WTC11 (cell line): ENCODE results near the gene TCP1. TPM values are rescaled to one million over a fixed set of nuclear protein-coding genes. Genes with fewer than 3 reads are reported as not detected.

Experiments
- ARID4B ChIP-seq: sonication (generic); formaldehyde crosslinking; IDR thresholded peaks from 2 replicates; pipeline ENCODE4 v1.8.0; 2023; ENCODE audit warnings: missing genetic modification reagents, mild to moderate bottlenecking, borderline replicate concordance
- E2F5 ChIP-seq: sonication (generic); formaldehyde crosslinking; IDR thresholded peaks from 2 replicates; pipeline ENCODE4 v1.8.1; 2022; ENCODE audit warnings: mild to moderate bottlenecking, moderate library complexity, missing genetic modification reagents
- EMX1 ChIP-seq: fragments of 250-450 bp; sonication (Bioruptor Pico); IDR thresholded peaks from 2 replicates; pipeline ENCODE4 v1.8.0; 2021; ENCODE audit warnings: mild to moderate bottlenecking
- FOXP4 ChIP-seq: sonication (generic); formaldehyde crosslinking; IDR thresholded peaks from 2 replicates; pipeline ENCODE4 v1.8.0; 2022; ENCODE audit warnings: mild to moderate bottlenecking, missing genetic modification reagents
- GTF2I ChIP-seq: fragments of 250-450 bp; sonication (Bioruptor Pico); conservative IDR thresholded peaks from 2 replicates; pipeline ENCODE4 v1.4.0; 2021; ENCODE audit warnings: mild to moderate bottlenecking
- HMGXB4 ChIP-seq: sonication (generic); formaldehyde crosslinking; IDR thresholded peaks from 2 replicates; pipeline ENCODE4 v1.8.1; 2023; ENCODE audit warnings: mild to moderate bottlenecking, moderate library complexity, missing genetic modification reagents
- JAZF1 ChIP-seq: fragments of 250-450 bp; sonication (Bioruptor Pico); IDR thresholded peaks from 2 replicates; pipeline ENCODE4 v1.9.0; 2021; ENCODE audit warnings: moderate library complexity, mild to moderate bottlenecking, inconsistent platforms
- KAT7 ChIP-seq: sonication (generic); formaldehyde crosslinking; IDR thresholded peaks from 2 replicates; pipeline ENCODE4 v1.8.1; 2023; ENCODE audit warnings: missing genetic modification reagents, mild to moderate bottlenecking, borderline replicate concordance
- MXD4 ChIP-seq: fragments of 250-450 bp; sonication (Bioruptor Pico); IDR thresholded peaks from 2 replicates; pipeline ENCODE4 v1.8.0; 2021; ENCODE audit warnings: mild to moderate bottlenecking, moderate library complexity, borderline replicate concordance
- NFYB ChIP-seq: sonication (generic); formaldehyde crosslinking; conservative IDR thresholded peaks from 2 replicates; pipeline ENCODE4 v1.8.0; 2022; ENCODE audit warnings: low read depth, missing genetic modification reagents
- OVOL2 ChIP-seq: fragments of 250-450 bp; sonication (Bioruptor Pico); IDR thresholded peaks from 2 replicates; pipeline ENCODE4 v1.9.0; 2021; ENCODE audit warnings: mild to moderate bottlenecking, borderline replicate concordance
- ZNF121 ChIP-seq: sonication (generic); formaldehyde crosslinking; IDR thresholded peaks from 2 replicates; pipeline ENCODE4 v1.8.0; 2023; ENCODE audit warnings: missing genetic modification reagents
- ZNF671 ChIP-seq: fragments of 250-450 bp; sonication (Bioruptor Pico); IDR thresholded peaks from 2 replicates; pipeline ENCODE4 v1.8.0; 2021; ENCODE audit warnings: mild to moderate bottlenecking
- total RNA-seq: library from RNA; stranded (reverse); gene quantifications from 3 replicates; pipeline ENCODE4 v1.2.3, GENCODE V29; 2021
- TF ChIP-seq, protein P1 (sequence below): fragments of 250-450 bp; sonication (Bioruptor Pico); IDR thresholded peaks from 2 replicates; pipeline ENCODE4 v1.9.0; 2021; ENCODE audit warnings: mild to moderate bottlenecking, borderline replicate concordance
- TF ChIP-seq, protein P2 (sequence below): fragments of 250-450 bp; sonication (Bioruptor Pico); IDR thresholded peaks from 2 replicates; pipeline ENCODE4 v1.9.0; 2021; ENCODE audit warnings: moderate library complexity, mild to moderate bottlenecking, inconsistent platforms, borderline replicate concordance
- TF ChIP-seq, protein P3 (sequence below): sonication (generic); formaldehyde crosslinking; IDR thresholded peaks from 2 replicates; pipeline ENCODE4 v1.8.0; 2022; ENCODE audit warnings: mild to moderate bottlenecking, missing genetic modification reagents
- TF ChIP-seq, protein P4 (sequence below): fragments of 200-600 bp; IDR thresholded peaks from 2 replicates; pipeline ENCODE4 v1.8.0; 2022; ENCODE audit warnings: antibody characterized with exemption
- TF ChIP-seq, protein P5 (sequence below): sonication (generic); formaldehyde crosslinking; IDR thresholded peaks from 2 replicates; pipeline ENCODE4 v1.8.1; 2022; ENCODE audit warnings: low read depth, mild to moderate bottlenecking, moderate library complexity, missing genetic modification reagents, borderline replicate concordance

TCP1 gene
- total RNA-seq, 1 experiment from 2014 or later, result 388 TPM

DNA sequence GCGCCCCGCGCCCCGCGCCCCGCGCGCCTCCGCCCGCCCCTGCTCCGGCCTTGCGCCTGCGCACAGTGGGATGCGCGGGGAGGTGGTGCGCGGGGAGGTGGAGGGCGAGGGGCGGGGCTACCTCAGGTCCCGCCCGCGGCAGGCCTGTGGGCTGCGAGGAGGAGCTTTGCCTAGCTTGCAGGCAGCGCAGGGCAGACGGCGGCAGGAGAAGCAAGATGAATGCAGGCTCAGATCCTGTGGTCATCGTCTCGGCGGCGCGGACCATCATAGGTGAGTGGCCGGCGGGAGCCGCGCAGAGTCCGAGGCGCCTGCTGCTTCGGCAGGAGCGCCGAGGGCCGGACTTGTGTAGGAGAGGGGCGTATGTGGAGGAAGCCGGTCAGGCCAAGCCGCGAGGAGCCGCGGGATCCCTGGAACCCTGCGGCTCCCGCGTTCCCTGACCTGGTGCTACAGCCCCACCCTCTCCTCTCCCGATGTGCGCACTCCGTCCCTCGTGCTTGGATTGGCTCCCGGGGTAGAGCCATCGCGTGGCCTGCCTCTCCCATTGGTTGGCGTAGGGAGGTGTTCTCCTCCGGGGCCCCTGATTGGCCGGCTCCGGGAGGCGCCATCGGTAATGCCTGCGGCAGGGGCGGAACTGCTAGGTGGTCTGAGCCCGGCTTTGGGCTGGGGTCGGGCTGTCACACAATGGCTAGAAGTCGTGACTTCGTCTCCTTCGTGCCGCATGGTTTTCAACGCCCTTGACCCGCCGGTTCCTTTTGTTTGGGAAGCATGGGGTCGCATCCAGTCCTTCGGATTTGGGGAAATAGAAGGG is 27.3 kb downstream of the TCP1 start, which contains the start of gene ACAT2 (continued):
- TF ChIP-seq, protein P1, sequence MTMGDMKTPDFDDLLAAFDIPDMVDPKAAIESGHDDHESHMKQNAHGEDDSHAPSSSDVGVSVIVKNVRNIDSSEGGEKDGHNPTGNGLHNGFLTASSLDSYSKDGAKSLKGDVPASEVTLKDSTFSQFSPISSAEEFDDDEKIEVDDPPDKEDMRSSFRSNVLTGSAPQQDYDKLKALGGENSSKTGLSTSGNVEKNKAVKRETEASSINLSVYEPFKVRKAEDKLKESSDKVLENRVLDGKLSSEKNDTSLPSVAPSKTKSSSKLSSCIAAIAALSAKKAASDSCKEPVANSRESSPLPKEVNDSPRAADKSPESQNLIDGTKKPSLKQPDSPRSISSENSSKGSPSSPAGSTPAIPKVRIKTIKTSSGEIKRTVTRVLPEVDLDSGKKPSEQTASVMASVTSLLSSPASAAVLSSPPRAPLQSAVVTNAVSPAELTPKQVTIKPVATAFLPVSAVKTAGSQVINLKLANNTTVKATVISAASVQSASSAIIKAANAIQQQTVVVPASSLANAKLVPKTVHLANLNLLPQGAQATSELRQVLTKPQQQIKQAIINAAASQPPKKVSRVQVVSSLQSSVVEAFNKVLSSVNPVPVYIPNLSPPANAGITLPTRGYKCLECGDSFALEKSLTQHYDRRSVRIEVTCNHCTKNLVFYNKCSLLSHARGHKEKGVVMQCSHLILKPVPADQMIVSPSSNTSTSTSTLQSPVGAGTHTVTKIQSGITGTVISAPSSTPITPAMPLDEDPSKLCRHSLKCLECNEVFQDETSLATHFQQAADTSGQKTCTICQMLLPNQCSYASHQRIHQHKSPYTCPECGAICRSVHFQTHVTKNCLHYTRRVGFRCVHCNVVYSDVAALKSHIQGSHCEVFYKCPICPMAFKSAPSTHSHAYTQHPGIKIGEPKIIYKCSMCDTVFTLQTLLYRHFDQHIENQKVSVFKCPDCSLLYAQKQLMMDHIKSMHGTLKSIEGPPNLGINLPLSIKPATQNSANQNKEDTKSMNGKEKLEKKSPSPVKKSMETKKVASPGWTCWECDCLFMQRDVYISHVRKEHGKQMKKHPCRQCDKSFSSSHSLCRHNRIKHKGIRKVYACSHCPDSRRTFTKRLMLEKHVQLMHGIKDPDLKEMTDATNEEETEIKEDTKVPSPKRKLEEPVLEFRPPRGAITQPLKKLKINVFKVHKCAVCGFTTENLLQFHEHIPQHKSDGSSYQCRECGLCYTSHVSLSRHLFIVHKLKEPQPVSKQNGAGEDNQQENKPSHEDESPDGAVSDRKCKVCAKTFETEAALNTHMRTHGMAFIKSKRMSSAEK, result no peak
- TF ChIP-seq, protein P2, sequence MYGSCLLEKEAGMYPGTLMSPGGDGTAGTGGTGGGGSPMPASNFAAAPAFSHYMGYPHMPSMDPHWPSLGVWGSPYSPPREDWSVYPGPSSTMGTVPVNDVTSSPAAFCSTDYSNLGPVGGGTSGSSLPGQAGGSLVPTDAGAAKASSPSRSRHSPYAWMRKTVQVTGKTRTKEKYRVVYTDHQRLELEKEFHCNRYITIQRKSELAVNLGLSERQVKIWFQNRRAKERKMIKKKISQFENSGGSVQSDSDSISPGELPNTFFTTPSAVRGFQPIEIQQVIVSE (CRISPR knock-in tag), result no peak
- TF ChIP-seq EMX1 (CRISPR knock-in tag) (no peak), GTF2I (CRISPR knock-in tag) (no peak), ZNF671 (CRISPR knock-in tag) (no peak), JAZF1 (CRISPR knock-in tag) (no peak), ARID4B (peak; percentile 24; the same call in 1 of the 2 replicates), NFYB (CRISPR knock-in tag) (peak; percentile 94), HMGXB4 (CRISPR knock-in tag) (no peak; the same call in 1 of the 2 replicates), E2F5 (CRISPR knock-in tag) (no peak), KAT7 (CRISPR knock-in tag) (0 out of 2 replicates have a peak, but pooled peaks have one; percentile 48), ZNF121 (CRISPR knock-in tag) (no peak), MXD4 (no peak), OVOL2 (CRISPR knock-in tag) (no peak), FOXP4 (CRISPR knock-in tag) (peak; percentile 60; the same call in 1 of the 2 replicates)
- TF ChIP-seq, protein P3, sequence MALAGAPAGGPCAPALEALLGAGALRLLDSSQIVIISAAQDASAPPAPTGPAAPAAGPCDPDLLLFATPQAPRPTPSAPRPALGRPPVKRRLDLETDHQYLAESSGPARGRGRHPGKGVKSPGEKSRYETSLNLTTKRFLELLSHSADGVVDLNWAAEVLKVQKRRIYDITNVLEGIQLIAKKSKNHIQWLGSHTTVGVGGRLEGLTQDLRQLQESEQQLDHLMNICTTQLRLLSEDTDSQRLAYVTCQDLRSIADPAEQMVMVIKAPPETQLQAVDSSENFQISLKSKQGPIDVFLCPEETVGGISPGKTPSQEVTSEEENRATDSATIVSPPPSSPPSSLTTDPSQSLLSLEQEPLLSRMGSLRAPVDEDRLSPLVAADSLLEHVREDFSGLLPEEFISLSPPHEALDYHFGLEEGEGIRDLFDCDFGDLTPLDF (CRISPR knock-in tag), result no peak
- TF ChIP-seq, protein P4, sequence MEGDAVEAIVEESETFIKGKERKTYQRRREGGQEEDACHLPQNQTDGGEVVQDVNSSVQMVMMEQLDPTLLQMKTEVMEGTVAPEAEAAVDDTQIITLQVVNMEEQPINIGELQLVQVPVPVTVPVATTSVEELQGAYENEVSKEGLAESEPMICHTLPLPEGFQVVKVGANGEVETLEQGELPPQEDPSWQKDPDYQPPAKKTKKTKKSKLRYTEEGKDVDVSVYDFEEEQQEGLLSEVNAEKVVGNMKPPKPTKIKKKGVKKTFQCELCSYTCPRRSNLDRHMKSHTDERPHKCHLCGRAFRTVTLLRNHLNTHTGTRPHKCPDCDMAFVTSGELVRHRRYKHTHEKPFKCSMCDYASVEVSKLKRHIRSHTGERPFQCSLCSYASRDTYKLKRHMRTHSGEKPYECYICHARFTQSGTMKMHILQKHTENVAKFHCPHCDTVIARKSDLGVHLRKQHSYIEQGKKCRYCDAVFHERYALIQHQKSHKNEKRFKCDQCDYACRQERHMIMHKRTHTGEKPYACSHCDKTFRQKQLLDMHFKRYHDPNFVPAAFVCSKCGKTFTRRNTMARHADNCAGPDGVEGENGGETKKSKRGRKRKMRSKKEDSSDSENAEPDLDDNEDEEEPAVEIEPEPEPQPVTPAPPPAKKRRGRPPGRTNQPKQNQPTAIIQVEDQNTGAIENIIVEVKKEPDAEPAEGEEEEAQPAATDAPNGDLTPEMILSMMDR, result no peak
- TF ChIP-seq, protein P5, sequence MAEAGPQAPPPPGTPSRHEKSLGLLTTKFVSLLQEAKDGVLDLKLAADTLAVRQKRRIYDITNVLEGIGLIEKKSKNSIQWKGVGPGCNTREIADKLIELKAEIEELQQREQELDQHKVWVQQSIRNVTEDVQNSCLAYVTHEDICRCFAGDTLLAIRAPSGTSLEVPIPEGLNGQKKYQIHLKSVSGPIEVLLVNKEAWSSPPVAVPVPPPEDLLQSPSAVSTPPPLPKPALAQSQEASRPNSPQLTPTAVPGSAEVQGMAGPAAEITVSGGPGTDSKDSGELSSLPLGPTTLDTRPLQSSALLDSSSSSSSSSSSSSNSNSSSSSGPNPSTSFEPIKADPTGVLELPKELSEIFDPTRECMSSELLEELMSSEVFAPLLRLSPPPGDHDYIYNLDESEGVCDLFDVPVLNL (CRISPR knock-in tag), result no peak
